Endometrial microvascular endothelial cells (primary cell): Measurements from ENCODE around the gene HEATR3. TPM values are rescaled to one million over a fixed set of nuclear protein-coding genes. Genes with fewer than 3 reads are reported as not detected.

Experiments used
- in situ Hi-C: cut with HindIII; loops from 2 replicates; pipeline ENCODE4 v1.10.0; 2017; ENCODE audit warnings: low sequenced_read_pairs, low pct_unique_long_range_greater_than_20kb; ENCODE audit errors: inconsistent ontology term
- total RNA-seq: library from RNA; depleted of rRNA; stranded (reverse); fragments of >200 nt; gene quantifications from one replicate; pipeline ENCODE4 v1.2.3, GENCODE V29; 2015; ENCODE audit errors: inconsistent ontology term

HEATR3 gene
- total RNA-seq, 1 donor from 2014 or later: 29.7 TPM

GRCh38 chr16:50047864-50048263 is 17.9 kb upstream of the HEATR3 start:
- in situ Hi-C loops: no loop called here

- in situ Hi-C loops: no loop called here
These were observed 15.0 kb upstream of the HEATR3 start for GRCh38 chr16:50050802-50051201.

GRCh38 chr16:50056226-50056625 is 9.5 kb upstream of the HEATR3 start:
- in situ Hi-C loops: no loop called here

GRCh38 chr16:50058091-50058771 is 7.5 kb upstream of the HEATR3 start:
- in situ Hi-C loops: no loop called here

GRCh38 chr16:50059111-50059510 is 6.7 kb upstream of the HEATR3 start:
- in situ Hi-C loops: no loop called here

- in situ Hi-C loops: no loop called here
These were observed 6.1 kb upstream of the HEATR3 start for GRCh38 chr16:50059669-50060068.

- in situ Hi-C loops: no loop called here
These were observed 4.4 kb upstream of the HEATR3 start for GRCh38 chr16:50061326-50061725.

- in situ Hi-C loops: no loop called here
These were observed 538 bp upstream of the HEATR3 start for GRCh38 chr16:50065241-50065623.

- in situ Hi-C loops: no loop called here
These were observed 916 bp downstream of the HEATR3 start for GRCh38 chr16:50066482-50067289.

GRCh38 chr16:50067290-50067853 is 1.6 kb downstream of the HEATR3 start:
- in situ Hi-C loops: no loop called here

- in situ Hi-C loops: no loop called here
These were observed 2.8 kb downstream of the HEATR3 start for GRCh38 chr16:50068550-50068949.

- in situ Hi-C loops: no loop called here
These were observed 3.3 kb downstream of the HEATR3 start for GRCh38 chr16:50069060-50069459.

GRCh38 chr16:50071075-50071671 is 5.4 kb downstream of the HEATR3 start:
- in situ Hi-C loops: no loop called here

- in situ Hi-C loops: no loop called here
These were observed 7.0 kb downstream of the HEATR3 start for GRCh38 chr16:50072730-50073129.

- in situ Hi-C loops: no loop called here
These were observed 13.8 kb downstream of the HEATR3 start for GRCh38 chr16:50079397-50080140.

- in situ Hi-C loops: no loop called here
These were observed 15.8 kb downstream of the HEATR3 start for GRCh38 chr16:50081428-50082018.

- in situ Hi-C loops: no loop called here
These were observed 18.2 kb downstream of the HEATR3 start for GRCh38 chr16:50083996-50084395.

- in situ Hi-C loops: no loop called here
These were observed 20.4 kb downstream of the HEATR3 start for GRCh38 chr16:50086176-50086575.

GRCh38 chr16:50088302-50088701 is 22.5 kb downstream of the HEATR3 start:
- in situ Hi-C loops: no loop called here
